ENCODE data around the gene PEX6.
"Not testable (repeated sequence)": the region's sequence is repeated elsewhere in the genome, so short reads cannot be mapped to it uniquely, and the experiment has no call there.

PEX6 gene

DNA sequence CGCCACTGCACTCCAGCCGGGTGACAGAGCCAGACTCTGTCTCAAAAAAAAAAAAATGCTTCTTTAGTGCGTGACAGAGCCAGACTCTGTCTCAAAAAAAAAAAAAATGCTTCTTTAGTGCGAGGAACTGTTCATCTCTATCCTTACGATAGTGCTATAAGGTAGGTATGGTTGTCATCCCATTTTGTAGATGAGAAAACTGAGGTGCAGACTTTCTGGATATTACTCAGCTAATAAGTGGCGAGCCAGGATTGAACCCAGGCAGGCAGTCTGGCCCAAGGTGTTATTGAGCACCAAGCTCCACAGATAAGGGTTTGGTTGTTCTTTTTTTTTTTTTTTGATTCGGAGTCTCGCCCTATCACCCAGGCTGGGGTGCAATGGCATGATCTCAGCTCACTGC, 22.9 kb upstream of the PEX6 start:
- TF ChIP-seq, protein P1, sequence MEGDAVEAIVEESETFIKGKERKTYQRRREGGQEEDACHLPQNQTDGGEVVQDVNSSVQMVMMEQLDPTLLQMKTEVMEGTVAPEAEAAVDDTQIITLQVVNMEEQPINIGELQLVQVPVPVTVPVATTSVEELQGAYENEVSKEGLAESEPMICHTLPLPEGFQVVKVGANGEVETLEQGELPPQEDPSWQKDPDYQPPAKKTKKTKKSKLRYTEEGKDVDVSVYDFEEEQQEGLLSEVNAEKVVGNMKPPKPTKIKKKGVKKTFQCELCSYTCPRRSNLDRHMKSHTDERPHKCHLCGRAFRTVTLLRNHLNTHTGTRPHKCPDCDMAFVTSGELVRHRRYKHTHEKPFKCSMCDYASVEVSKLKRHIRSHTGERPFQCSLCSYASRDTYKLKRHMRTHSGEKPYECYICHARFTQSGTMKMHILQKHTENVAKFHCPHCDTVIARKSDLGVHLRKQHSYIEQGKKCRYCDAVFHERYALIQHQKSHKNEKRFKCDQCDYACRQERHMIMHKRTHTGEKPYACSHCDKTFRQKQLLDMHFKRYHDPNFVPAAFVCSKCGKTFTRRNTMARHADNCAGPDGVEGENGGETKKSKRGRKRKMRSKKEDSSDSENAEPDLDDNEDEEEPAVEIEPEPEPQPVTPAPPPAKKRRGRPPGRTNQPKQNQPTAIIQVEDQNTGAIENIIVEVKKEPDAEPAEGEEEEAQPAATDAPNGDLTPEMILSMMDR (IDR thresholded peaks at IDR 0.05), result no peak
- Histone ChIP-seq H3K27ac (no peak overlapping the region), H3K4me3 (no peak overlapping the region)
- no peak for DNase-seq (ENCODE audit: low spot score)

DNA sequence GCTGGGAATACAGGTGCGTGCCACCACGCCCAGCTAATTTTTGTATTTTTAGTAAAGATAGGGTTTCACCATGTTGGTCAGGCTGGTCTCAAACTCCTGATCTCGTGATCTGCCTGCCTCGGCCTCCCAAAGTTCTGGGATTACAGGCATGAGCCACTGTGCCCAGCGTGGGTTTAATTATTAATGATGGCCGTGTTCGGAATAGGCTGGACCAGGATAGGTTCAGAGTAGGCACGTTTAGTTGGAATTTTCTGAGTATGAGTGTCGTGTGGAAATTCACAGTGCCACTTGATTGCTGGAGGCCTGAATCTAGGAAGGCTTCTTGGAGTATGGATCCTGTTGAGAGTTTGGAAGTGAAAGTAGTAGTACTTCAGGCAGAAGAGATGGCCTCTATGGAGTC, 19.2 kb upstream of the PEX6 start:
- H3K27ac ChIP-seq; H3K4me3 ChIP-seq; DNase-seq (ENCODE audit: low spot score): not testable (repeated sequence)

DNA sequence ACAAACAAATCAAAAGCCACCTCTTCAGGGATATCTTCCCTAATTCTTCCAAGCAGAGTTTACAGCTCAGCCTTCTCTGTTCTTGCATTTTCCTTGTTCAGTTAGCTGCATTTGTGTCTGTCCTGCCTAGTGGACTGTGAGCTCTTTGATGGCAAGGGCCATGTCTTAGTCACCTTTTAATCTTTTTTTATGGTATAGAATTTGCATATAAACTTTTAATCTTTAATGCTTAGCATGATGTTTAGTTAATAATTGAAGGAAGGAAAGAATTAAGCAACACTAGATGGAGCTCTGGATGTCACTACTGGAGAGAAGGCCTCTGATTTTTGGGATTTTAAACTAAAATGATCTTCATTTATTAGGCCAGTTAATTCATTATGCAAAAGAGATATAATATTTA, 17.5 kb upstream of the PEX6 start:
- Histone ChIP-seq H3K4me3 (no peak overlapping the region), H3K27ac (no peak overlapping the region)
- TF ChIP-seq, protein P1 (IDR thresholded peaks at IDR 0.05), result no peak
- DNase-seq (ENCODE audit: low spot score), result no peak

DNA sequence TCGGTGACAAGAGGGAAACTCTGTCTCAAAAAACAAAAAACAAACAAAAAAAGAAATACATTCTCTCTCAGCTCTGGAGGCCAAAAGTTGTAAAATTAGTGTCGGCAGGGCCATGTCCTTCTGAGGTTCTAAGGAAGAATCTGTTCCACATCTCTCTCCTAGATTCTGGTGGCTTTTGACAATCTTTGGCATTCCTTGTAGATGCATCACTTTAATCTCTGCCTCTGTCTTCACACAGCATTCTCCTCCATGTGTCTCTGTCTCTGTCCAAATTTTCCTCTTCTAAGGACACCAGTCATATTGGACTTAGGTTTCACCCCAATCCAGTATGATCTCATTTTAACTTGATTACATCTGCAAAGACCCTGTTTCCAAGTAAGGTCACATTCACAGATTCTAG, 14.5 kb upstream of the PEX6 start:
- H3K27ac ChIP-seq, result no peak overlapping the region
- no peak for DNase-seq (ENCODE audit: low spot score)
- H3K4me3 ChIP-seq, result no peak overlapping the region
- TF ChIP-seq, protein P1 (IDR thresholded peaks at IDR 0.05), result no peak

DNA sequence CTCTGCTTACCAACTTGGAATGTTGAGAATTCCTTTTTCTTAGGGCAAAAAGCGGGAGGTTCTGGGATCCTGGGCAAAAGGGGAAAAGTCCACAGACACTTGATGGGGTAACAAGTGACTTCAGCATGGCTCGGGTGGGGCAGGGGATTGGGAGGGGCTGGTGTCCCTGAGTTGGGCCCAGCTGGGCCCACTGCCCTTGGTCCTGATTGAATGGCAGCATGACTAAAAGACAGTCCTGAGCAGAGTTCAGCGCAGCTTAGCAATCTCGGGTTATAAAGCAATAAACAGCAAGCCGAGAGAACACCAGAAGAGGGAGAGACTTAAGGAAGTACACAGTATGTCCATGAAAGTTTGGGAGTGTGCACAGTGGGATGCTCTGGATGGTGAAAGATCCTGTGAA, 10.9 kb upstream of the PEX6 start:
- H3K4me3 ChIP-seq, result no peak overlapping the region
- no peak for DNase-seq (ENCODE audit: low spot score)
- H3K27ac ChIP-seq, result no peak overlapping the region
- TF ChIP-seq, protein P1 (IDR thresholded peaks at IDR 0.05), result no peak

DNA sequence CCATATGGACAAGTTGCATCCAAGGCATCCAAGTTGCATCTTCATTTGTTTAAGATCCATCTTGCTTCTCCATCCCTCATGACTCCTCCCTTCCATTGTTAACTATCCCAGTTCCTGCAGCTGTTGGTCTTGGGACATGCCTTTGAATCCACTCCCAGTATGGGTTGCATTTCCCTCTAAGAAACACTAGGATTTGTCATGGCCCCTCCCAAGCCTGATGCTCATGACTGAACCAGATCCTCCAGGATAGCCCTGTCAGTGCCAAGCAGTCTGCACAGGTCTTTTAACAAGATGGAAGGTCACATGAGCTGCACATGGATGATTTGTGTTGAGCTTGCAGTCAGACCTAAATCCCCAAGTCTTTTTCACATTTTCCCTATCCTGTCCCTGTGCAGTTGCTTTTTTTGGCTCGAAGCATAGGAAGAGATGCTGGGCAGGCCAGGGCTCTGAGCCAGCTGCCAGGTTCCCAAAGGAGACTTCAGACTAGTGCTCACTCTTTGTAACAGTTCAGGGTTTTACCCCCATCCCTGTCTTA, 9.6 kb upstream of the PEX6 start:
- H3K4me3 ChIP-seq, result no peak overlapping the region
- no peak for DNase-seq (ENCODE audit: low spot score)
- no peak overlapping the region for H3K27ac ChIP-seq
- TF ChIP-seq, protein P1 (IDR thresholded peaks at IDR 0.05), result no peak

DNA sequence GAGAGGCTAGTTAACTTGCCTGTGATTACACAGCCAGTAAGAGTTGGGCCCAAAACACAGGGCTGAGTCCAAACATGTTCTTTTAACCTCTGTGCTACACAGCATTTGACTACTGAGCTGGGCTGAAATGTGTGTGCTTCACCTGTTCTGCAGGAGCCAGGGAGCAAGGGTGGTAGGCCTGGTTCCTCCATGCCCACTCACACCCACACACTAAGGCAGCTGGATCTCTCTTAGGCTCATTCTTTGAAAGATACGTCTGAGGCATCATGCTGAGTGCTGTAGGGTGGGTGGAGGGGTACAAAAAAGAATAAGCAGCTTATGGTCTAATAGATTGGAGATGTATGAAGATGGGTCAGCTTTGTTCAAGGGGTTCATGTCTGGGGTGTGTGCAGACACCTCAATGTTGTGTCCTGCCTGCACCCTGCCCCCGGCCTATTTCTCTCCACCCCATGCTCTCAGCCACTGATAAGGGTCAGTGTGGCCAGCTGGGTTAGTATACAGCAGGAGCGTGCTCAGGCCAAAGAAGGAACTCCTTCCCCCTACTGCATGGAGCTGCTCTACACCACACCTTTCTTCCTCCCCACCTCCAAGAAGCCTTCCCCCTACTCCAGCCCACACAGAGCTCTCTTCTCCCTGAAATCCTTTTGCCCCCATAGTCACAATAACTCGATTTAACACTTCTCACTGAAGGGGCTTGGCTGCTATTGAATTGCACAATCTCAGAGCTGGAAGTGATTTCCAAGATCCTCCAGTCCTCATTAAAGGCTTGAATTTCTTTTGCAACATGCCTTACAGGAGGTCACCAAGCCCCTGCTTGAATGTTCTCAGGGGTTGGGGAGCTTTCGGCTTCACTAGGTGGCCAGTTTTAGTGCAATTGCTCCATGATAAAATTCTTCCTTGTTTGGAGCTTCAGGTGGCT, 8.8 kb upstream of the PEX6 start:
- Histone ChIP-seq H3K4me3 (no peak overlapping the region), H3K27ac (peak overlapping the region in 1 of 2 donors; percentile 7)
- no peak for DNase-seq (ENCODE audit: low spot score)
- TF ChIP-seq, protein P1 (IDR thresholded peaks at IDR 0.05), result no peak
